ENCODE measurements around the gene CCDC171. TPM values are rescaled to one million over a fixed set of nuclear protein-coding genes. Genes with fewer than 3 reads are reported as not detected.

The CCDC171 gene
- polyA plus RNA-seq, 1 donor from 2014 or later = 9.1 TPM

GRCh38 chr9:16001856-16002255 lies 449.0 kb downstream of the CCDC171 start:
- Histone ChIP-seq H2AFZ (ENCODE audit: low read depth, low read length) (no peak overlapping the region), H3F3A (ENCODE audit: insufficient read depth, low read length, poor library complexity, severe bottlenecking) (no peaks in the 10 kb centered on the region), H4K20me1 (ENCODE audit: insufficient read depth) (no peaks in the 10 kb centered on the region), H3K9me3 (ENCODE audit: low read length) (no peaks in the 10 kb centered on the region), H3K9ac (ENCODE audit: low read length) (no peak overlapping the region), H3K79me2 (replicated peaks; ENCODE audit: insufficient read depth, low read length) (no peaks in the 10 kb centered on the region), H3K27ac (ENCODE audit: low read length) (no peak overlapping the region), H3K27me3 (ENCODE audit: insufficient read depth, low read depth, low read length) (no peaks in the 10 kb centered on the region), H3K4me2 (ENCODE audit: low read length) (no peak overlapping the region), H3K4me3 (ENCODE audit: low read length) (no peak overlapping the region), H3K36me3 (ENCODE audit: insufficient read depth, low read length) (no peaks in the 10 kb centered on the region), H3K9me2 (ENCODE audit: insufficient read depth, low read length) (no peaks in the 10 kb centered on the region)
- TF ChIP-seq RAD21 (conservative IDR thresholded peaks at IDR 0.05) = no peak
- no peak for TF ChIP-seq CTCF (IDR thresholded peaks at IDR 0.05; ENCODE audit: poor library complexity, severe bottlenecking)

- Histone ChIP-seq H3K4me3 (ENCODE audit: low read length) (no peak overlapping the region), H3K27ac (ENCODE audit: low read length) (no peak overlapping the region), H3K36me3 (ENCODE audit: insufficient read depth, low read length) (no peaks in the 10 kb centered on the region), H3K27me3 (ENCODE audit: insufficient read depth, low read depth, low read length) (no peaks in the 10 kb centered on the region), H3K9ac (ENCODE audit: low read length) (no peak overlapping the region), H3K9me3 (ENCODE audit: low read length) (no peaks in the 10 kb centered on the region), H3K79me2 (replicated peaks; ENCODE audit: insufficient read depth, low read length) (no peaks in the 10 kb centered on the region), H4K20me1 (ENCODE audit: insufficient read depth) (no peaks in the 10 kb centered on the region), H2AFZ (ENCODE audit: low read depth, low read length) (no peak overlapping the region), H3K9me2 (ENCODE audit: insufficient read depth, low read length) (no peaks in the 10 kb centered on the region), H3K4me2 (ENCODE audit: low read length) (no peak overlapping the region), H3F3A (ENCODE audit: insufficient read depth, low read length, poor library complexity, severe bottlenecking) (no peaks in the 10 kb centered on the region)
- no peak for TF ChIP-seq SMC3 (conservative IDR thresholded peaks at IDR 0.05; ENCODE audit: poor library complexity)
- TF ChIP-seq MXI1 (conservative IDR thresholded peaks at IDR 0.05; ENCODE audit: poor library complexity, severe bottlenecking) = no peak
- no peak for TF ChIP-seq REST (IDR thresholded peaks at IDR 0.05; ENCODE audit: borderline replicate concordance)
- no peak for TF ChIP-seq CTCF (IDR thresholded peaks at IDR 0.05; ENCODE audit: poor library complexity, severe bottlenecking)
- no peak for TF ChIP-seq TAF1 (IDR thresholded peaks at IDR 0.05; ENCODE audit: low read depth)
- TF ChIP-seq POLR2AphosphoS5 (IDR thresholded peaks at IDR 0.05) = no peak
- TF ChIP-seq EP300 (conservative IDR thresholded peaks at IDR 0.05; ENCODE audit: poor library complexity, severe bottlenecking) = no peak
Observed at GRCh38 chr9:16002816-16003215, 450.0 kb downstream of the CCDC171 start.
